HepG2 (cell line): ENCODE data around the gene SLC23A2. TPM values are rescaled to one million over a fixed set of nuclear protein-coding genes. Genes with fewer than 3 reads are reported as not detected.

Source experiments
- EP300 ChIP-seq, 3 experiments: sonication (generic) in 1 of 3; formaldehyde crosslinking in 1 of 3; IDR thresholded peaks; 2 replicates each; pipeline versions ENCODE4 v1.5.1 to v1.6.1; 2011 to 2020; ENCODE audit warnings: low read depth in 2 of 3, low read length in 2 of 3, borderline replicate concordance in 1 of 3, improper control_type of control experiment in 1 of 3, mild to moderate bottlenecking in 1 of 3, missing genetic modification reagents in 1 of 3, moderate library complexity in 1 of 3
- TOE1 ChIP-seq: sonication (generic); formaldehyde crosslinking; IDR thresholded peaks from 2 replicates; pipeline ENCODE4 v1.4.0; 2020; ENCODE audit warnings: mild to moderate bottlenecking, missing genetic modification reagents
- TP53 ChIP-seq: sonication (generic); formaldehyde crosslinking; conservative IDR thresholded peaks from 2 replicates; pipeline ENCODE4 v1.4.0; 2020; ENCODE audit warnings: missing genetic modification reagents
- ZNF20 ChIP-seq: sonication (generic); formaldehyde crosslinking; IDR thresholded peaks from 2 replicates; pipeline ENCODE4 v1.4.0; 2020; ENCODE audit warnings: mild to moderate bottlenecking, moderate library complexity, missing genetic modification reagents
- ZNF383 ChIP-seq: sonication (generic); formaldehyde crosslinking; IDR thresholded peaks from 2 replicates; pipeline ENCODE4 v1.4.0; 2020; ENCODE audit warnings: missing genetic modification reagents, mild to moderate bottlenecking, borderline replicate concordance
- ZNF747 ChIP-seq: sonication (generic); formaldehyde crosslinking; IDR thresholded peaks from 2 replicates; pipeline ENCODE4 v1.8.1; 2023; ENCODE audit warnings: missing genetic modification reagents, mild to moderate bottlenecking, borderline replicate concordance
- ZNF749 ChIP-seq: sonication (generic); formaldehyde crosslinking; IDR thresholded peaks from 2 replicates; pipeline ENCODE4 v1.8.0; 2022; ENCODE audit warnings: mild to moderate bottlenecking, missing genetic modification reagents, moderate library complexity, borderline replicate concordance
- polyA plus RNA-seq, 8 experiments: library from polyadenylated mRNA; depleted of rRNA in 3 of 8; stranded (reverse) in 7 of 8; unstranded in 1 of 8; fragments of >200 nt; fragmentation: Illumina TruSeq in 4 of 8; extraction: Trizol in 4 of 8; gene quantifications; 2 replicates each; pipeline versions ENCODE4 v1.2.1 to v1.2.3, GENCODE V29; 2011 to 2016; ENCODE audit warnings: low read depth in 4 of 8, missing spikeins in 1 of 8, mixed read lengths in 1 of 8; ENCODE audit not compliant: insufficient read depth in 1 of 8
- total RNA-seq, 5 experiments: library from RNA; depleted of rRNA; stranded (reverse); fragments of >200 nt; fragmentation: Illumina TruSeq; extraction: Trizol; gene quantifications; 2 replicates each; pipeline ENCODE4 v1.2.3, GENCODE V29; 2016; ENCODE audit warnings: low read depth in 1 of 5
- TF ChIP-seq, protein P1 (sequence below): sonication (generic); formaldehyde crosslinking; conservative IDR thresholded peaks from 2 replicates; pipeline ENCODE4 v1.4.0; 2020; ENCODE audit warnings: missing genetic modification reagents
- TF ChIP-seq, protein P2 (sequence below): sonication (generic); formaldehyde crosslinking; IDR thresholded peaks from 2 replicates; pipeline ENCODE4 v1.5.1; 2020; ENCODE audit warnings: mild to moderate bottlenecking, missing genetic modification reagents, moderate library complexity

SLC23A2 gene
- total and polyA plus RNA-seq, 2 of the 13 experiments (the other 11 are each of a cell fraction or from before 2014, with no cell fraction given): 42.2 to 51.2 TPM

DNA sequence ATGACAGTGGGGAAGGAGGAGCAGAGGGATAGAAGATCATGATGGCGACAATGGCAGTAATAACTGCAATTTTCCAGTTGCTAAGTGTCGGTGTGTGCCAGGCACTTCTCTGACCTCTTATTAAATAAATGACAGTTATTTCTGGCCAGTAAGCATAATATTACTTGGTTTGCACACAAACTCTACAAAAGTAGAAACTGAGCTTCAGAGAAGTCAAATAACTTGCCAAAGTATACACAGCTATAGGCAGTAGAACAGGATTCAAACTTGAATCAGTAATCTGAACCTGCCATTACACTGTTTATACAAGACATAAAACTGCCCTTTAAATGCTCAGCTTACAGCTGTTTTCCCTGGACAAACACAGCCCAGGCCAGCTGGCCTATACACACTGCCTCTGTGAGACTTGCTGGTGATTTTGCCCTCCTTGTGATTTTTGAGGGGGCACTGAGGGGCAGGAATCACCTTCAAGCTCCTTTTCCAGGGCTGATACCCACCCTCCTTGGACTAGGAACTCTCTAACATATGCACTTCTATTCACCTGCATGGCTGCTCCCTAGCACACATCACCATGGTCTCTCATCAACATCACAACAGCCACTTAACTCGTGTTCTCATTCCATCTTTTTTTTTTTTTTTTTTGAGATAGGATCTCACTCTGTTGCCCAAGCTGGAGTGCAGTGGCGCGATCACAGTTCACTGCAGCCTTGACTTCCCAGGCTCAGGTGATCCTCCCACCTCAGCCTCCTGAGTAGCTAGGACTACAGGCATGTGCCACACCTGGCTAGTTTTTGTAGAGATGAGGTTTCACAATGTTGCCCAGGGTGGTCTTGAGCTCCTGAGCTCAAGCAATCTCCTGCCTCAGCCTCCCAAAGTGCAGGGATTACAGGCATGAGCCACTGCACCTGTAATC is 63.6 kb downstream of the SLC23A2 start (continued):
- TF ChIP-seq, protein P1, sequence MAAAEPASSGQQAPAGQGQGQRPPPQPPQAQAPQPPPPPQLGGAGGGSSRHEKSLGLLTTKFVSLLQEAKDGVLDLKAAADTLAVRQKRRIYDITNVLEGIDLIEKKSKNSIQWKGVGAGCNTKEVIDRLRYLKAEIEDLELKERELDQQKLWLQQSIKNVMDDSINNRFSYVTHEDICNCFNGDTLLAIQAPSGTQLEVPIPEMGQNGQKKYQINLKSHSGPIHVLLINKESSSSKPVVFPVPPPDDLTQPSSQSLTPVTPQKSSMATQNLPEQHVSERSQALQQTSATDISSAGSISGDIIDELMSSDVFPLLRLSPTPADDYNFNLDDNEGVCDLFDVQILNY (CRISPR knock-in tag): no peak
- TF ChIP-seq ZNF747 (CRISPR knock-in tag): no peak
- TF ChIP-seq, protein P2, sequence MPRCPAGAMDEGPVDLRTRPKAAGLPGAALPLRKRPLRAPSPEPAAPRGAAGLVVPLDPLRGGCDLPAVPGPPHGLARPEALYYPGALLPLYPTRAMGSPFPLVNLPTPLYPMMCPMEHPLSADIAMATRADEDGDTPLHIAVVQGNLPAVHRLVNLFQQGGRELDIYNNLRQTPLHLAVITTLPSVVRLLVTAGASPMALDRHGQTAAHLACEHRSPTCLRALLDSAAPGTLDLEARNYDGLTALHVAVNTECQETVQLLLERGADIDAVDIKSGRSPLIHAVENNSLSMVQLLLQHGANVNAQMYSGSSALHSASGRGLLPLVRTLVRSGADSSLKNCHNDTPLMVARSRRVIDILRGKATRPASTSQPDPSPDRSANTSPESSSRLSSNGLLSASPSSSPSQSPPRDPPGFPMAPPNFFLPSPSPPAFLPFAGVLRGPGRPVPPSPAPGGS (CRISPR knock-in tag): no peak
- TF ChIP-seq TOE1 (CRISPR knock-in tag): no peak
- no peak for TF ChIP-seq ZNF749 (CRISPR knock-in tag)
- no peak for TF ChIP-seq TP53 (CRISPR knock-in tag)
- no peak for TF ChIP-seq ZNF20 (CRISPR knock-in tag)
- no peak; a peak in 1 of 4 replicates for TF ChIP-seq EP300 (IDR thresholded peaks at IDR 0.05; ENCODE audit: low read depth in 2 of 2, low read length in 2 of 2)
- TF ChIP-seq EP300 (CRISPR knock-in tag; IDR thresholded peaks at IDR 0.05; ENCODE audit: borderline replicate concordance): no peak
- no peak for TF ChIP-seq ZNF383 (CRISPR knock-in tag)
